KOPT-K1 (cell line): Measurements from ENCODE around the gene CEP85.
"Not testable (repeated sequence)": the region's sequence is repeated elsewhere in the genome, so short reads cannot be mapped to it uniquely, and the experiment has no call there.

Experiments
- H3K27ac ChIP-seq: fragments of 200-600 bp; sonication (generic); 2 replicates; pipeline ENCODE4 v1.5.1; 2016; ENCODE audit warnings: antibody characterized with exemption, mild to moderate bottlenecking, low read depth, low read length; ENCODE audit not compliant: poor library complexity, severe bottlenecking
- H3K36me3 ChIP-seq: fragments of 200-600 bp; sonication (generic); 2 replicates; pipeline ENCODE4 v1.5.1; 2017; ENCODE audit warnings: antibody characterized with exemption, mild to moderate bottlenecking, low read length, moderate library complexity; ENCODE audit not compliant: insufficient read depth
- H3K9me3 ChIP-seq: fragments of 200-600 bp; sonication (generic); 2 replicates; pipeline ENCODE4 v1.5.1; 2017; ENCODE audit warnings: antibody characterized with exemption, low read length, mild to moderate bottlenecking; ENCODE audit not compliant: insufficient read depth, poor library complexity, severe bottlenecking

Gene CEP85

DNA sequence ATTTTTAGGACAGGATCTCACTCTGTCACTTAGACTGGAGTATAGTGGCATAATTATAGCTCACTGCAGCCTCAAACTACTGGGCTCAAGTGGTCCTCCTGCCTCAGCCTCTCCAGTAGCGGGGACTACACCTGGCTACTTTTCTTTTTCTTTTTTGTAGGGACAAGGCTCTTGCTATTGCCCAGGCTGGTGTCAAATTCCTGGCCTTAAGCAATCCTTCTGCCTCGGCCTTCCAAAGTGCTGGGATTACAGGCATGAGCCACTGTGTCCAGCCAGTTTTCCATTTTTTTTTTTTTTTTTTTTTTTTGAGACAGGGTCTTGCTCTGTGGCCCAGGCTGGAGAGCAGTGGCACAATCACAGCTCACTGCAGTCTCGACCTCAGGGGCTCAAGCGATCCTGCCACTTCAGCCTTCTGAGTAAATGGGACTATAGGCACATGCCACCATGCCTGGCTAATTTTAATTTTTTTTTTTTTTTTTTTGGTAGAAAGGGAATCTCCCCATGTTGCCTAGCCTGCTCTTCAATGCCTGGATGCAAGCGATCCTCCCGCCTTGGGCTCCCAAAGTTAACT is 20.6 kb upstream of the CEP85 start:
- no peak overlapping the region for H3K27ac ChIP-seq
- H3K36me3 ChIP-seq, result no peaks in the 10 kb centered on the region
- no peaks in the 10 kb centered on the region for H3K9me3 ChIP-seq

DNA sequence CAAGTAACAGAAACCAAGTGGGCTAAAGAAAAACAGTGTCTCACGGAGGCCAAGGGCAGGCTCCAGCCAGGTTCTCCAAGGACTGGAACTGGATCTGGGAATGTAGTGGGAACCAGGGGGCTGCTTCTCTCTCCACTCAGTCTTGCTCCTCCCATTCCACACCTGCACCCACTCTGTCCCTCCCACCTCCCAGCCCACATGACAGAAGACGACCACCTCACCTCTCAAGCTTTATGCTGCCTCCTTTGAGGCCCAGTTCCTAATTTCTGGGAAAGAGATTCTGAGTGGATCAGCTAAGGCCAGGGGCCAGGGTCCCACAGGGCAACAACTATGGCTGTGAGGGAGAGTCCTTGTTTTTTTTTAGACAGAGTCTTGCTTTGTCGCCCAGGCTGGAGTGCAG is 18.8 kb upstream of the CEP85 start:
- Histone ChIP-seq H3K9me3 (no peaks in the 10 kb centered on the region), H3K36me3 (no peaks in the 10 kb centered on the region), H3K27ac (no peak overlapping the region)

DNA sequence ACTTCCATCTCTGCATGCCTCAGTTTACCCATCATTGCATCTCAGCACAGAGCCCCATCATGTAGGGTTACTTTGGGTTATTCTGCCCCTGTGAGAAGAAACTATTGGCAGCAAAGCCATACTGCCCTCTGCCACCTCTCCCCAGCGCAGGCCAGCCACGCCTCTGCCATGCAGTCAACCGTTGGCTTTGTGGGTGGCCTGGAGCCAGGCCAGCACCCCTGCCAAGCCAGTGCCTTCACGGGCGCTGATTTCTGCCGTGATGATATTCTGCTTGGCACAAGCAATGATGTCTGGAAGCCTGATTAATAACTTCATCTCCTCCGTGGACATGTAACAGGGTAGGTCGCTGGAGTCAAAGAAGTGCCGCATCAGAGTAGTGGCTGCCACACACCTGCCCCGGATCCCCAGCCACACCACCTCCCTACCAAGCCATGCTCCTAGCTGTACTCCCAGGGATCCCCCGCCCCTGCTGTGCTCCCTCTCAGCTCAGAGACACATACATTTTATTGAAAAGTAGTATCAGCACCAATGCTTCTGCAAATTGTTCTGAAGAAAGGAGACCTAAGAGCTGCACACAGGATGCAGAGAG is 15.0 kb upstream of the CEP85 start:
- H3K36me3 ChIP-seq, result no peaks in the 10 kb centered on the region

DNA sequence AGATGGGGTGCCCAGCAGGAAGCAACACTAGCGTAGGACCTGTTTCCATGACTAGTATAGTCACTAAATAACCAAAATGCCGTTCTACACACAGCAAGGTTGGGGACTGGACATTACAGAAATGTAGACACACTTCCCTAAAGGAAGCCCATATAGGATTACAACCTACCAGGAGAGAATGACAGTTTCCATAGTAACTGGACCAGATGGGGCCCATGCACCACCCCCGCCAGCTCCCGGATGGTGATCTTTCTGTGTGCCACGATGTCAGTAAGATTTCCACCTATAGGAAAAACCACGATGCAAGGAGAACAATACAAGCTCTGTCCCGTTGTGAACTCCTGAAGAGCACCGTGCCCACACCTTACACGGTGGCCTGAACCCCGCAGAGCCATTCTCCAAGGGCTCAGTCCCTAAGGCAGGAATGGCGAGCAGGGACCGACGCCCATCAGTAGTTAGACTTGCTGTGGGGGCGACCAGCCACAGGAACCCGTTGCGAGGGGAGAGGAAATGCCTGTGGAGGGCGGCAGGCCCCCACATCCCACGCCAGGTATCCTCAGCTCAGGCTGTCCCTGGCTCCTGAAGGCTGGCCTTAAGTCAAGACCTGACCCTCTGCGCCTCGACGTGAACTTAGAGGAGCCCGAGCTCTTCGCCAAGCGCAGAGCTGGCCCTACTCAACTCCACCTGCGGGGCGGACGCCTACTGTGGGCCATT is 13.6 kb upstream of the CEP85 start:
- no peaks in the 10 kb centered on the region for H3K36me3 ChIP-seq
- H3K9me3 ChIP-seq, result no peaks in the 10 kb centered on the region
- H3K27ac ChIP-seq, result no peak overlapping the region

More for the DNA sequence above, 15.0 kb upstream of the CEP85 start:
- Histone ChIP-seq H3K27ac (no peak overlapping the region), H3K9me3 (no peaks in the 10 kb centered on the region)

DNA sequence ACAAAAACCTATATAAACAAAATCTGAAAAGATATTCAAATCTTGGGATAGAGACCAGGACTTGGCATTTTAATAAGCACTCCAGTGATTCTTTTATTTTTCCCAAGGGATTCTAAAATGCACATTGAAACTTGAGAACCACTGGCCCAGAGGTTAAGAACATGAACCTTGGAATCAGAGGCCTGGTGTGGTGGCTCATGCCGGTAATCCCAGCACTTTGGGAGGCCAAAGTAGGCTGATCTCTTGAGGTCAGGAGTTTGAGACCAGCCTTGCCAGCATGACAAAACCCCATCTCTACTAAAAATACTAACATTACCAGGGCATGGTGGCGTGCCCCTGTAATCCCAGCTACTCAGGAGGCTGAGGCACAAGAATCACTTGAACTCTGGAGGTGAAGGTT is 12.9 kb upstream of the CEP85 start:
- Histone ChIP-seq H3K27ac (no peak overlapping the region), H3K36me3 (no peaks in the 10 kb centered on the region), H3K9me3 (no peaks in the 10 kb centered on the region)

DNA sequence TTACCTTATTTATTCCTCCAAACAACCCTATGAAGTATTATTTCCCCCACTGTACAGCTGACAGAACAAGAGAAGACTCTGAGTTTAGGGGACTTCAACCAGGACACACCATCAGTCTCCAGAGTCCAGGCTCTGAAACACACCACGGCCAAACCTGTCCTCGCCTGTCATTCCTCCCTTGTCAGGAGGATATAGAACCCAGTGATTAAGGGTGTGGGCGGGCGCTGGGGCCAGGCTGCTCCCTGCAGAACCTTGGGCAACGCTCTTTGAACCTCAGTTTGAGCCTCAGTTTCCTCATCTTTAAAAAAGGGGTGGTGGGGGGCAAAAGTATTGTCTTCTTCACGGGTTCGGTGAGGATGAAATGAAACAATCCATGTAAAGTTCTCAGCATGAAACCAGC is 9.4 kb upstream of the CEP85 start:
- Histone ChIP-seq H3K9me3 (no peaks in the 10 kb centered on the region), H3K36me3 (no peaks in the 10 kb centered on the region), H3K27ac (no peak overlapping the region)

DNA sequence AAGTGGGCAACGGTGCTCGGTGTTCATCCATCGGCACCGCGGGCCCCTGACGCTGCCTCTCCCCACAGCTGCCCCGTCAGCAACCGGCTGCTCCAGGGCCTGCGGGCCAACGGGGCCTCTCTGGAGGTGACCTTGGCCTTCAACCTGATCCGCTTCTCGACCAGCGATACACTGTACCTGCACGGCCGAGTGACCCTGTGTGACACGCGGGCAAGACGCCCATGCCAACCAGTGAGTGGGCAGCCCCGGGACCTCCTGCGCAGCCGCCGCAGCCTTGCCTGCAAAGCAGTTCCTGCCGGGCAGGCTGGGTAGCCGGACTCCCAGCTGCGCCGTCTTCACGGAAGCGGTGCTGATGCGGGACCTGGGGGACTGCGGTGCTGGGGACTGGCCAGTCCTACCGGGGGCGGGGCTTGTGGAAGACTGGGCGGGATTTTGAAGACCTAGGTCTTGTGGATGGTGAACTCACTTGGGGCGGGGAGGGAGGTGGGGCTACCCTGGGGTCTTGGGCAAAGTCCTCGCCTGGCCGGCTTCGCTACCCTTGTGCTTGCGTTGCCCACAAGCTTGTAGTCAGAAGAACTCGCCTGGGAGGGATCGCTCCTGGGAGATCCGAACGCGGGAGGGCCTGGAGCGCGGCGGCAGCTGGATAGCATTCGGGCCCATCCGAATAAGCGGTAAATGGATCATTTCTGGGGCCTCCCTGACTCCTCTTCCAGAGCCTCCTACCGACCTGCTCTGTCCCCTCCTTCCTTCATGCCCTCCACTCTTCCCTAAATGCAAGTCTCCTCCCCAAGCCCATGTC is 8.8 kb upstream of the CEP85 start:
- H3K36me3 ChIP-seq, result no peaks in the 10 kb centered on the region
- no peak overlapping the region for H3K27ac ChIP-seq
- no peaks in the 10 kb centered on the region for H3K9me3 ChIP-seq

DNA sequence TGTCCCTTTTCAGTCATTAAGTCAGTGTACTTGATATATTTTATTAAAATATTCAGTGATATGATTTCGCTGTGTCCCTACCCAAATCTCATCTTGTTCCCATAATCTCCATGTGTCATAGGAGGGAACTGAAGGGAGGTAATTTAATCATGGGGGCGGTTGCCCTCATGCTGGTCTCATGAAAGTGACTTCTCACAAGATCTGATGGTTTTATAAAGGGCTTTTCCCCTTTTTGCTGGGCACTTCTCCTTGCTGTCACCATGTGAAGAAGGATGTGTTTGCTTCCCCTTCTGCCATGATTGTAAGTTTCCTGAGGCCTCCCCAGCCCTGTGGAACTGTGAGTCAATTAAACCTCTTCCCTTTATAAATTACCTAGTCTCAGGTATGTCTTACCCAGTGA is 3.3 kb upstream of the CEP85 start:
- H3K36me3 ChIP-seq, H3K9me3 ChIP-seq, H3K27ac ChIP-seq: not testable (repeated sequence)

DNA sequence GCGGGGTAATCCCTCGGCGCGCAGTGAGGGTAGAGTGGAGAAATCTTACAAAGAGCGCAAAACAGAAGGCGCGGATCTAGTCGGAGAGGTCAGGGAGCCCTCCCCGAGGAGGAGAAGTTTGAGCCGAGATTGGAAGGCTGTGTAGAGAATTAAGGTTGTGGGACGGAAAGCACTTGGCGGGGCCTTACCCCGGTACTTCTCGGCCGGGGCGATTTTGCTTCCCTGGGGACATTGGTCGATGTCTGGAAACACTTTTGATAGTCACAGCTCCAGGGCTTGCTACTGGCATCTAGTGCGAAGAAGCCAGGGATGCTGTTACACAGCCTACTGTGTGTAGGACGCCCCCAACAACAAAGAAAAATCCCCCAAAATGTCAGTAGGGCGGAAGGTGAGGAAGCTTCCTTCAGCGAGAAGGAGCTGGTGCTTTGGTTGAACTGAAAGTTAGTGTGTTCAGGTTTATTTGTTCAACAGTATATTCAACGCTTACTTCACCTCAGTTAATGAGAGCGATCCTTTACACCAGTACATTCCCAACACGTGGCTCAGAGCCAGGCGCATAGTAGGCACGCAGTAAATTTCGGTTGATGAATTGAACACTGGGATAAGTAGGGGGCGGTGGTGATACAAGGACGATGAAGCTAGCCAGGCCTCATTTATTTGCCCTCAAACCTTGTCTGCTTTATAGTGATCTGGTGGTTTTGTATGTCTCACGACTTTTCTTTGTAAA is 807 bp downstream of the CEP85 start:
- Histone ChIP-seq H3K9me3 (no peaks in the 10 kb centered on the region), H3K27ac (peak overlapping the region; percentile 90), H3K36me3 (peaks cover 30% of the 10 kb centered on the region)

DNA sequence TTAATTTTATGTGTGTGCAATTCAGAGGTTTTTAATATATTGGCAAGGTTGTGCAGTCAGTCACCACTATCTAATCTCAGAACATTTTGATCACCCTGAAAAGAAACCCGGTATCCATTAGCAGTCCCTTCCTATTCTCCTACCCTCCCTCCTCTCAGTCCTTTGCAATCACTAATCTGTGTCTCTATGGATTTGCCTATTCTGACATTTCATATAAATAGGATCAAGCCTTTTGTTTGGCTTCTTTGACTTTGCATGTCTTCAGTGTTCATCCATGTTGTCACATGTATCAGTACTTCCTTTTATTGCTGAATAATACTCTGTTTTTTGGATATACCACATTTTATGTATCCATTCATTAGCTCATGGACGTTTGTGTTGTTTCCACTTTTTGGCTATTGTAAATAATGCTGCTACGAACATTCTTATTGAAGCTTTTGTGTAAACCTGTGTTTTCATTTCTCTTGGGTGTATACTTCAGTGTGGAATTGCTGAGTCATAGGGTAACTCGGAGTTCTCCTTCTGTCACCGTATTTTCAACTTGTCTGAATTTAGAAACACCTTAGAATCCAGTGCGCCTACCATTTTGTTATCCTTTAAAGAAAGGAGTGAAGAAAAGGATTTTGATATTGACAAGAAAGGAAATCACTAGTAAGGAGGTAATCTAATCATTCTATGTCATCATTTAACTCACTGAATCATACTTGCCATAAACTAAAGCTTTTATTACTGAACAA is 3.4 kb downstream of the CEP85 start:
- Histone ChIP-seq H3K27ac (no peak overlapping the region), H3K36me3 (peaks cover 55% of the 10 kb centered on the region), H3K9me3 (no peaks in the 10 kb centered on the region)

DNA sequence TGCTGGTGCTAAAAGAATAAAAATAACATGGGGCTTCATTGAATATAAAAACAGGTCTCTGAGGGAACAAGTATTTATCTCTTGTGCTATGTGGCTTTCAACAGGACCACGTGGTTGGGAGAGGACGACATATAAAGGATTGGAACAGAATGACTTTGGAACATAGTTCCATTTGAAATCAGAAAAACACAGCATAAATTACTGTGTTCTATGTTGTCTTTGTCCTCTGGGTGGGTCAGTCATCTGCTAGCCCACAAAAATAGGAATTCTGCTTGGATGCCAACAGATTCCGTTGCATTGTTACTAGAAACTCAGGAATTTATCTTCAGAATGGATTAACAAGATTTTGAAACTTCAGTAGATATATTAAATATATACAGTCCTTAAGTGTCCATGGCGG is 5.9 kb downstream of the CEP85 start:
- Histone ChIP-seq H3K9me3 (no peaks in the 10 kb centered on the region), H3K36me3 (peaks cover 80% of the 10 kb centered on the region), H3K27ac (no peak overlapping the region)

DNA sequence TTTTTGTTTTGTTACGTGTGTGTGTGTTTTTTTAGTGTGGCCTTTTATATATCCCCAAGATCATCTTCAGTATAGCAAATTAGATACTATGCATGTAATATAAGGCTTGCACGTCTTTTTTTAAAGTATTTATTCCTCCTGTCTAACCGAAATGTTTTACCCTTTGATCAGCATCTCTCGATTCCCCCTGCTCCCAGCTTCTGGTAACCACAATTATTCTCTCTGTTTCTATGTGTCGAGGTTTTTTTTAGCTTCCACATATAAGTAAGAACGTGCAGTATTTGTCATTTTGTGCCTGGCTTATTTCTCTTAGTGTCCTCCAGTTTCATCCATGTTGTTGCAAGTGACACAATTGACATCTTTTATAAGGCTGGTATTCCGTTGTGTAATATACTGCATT is 18.7 kb downstream of the CEP85 start:
- Histone ChIP-seq H3K27ac (no peak overlapping the region), H3K36me3 (peaks cover 99% of the 10 kb centered on the region), H3K9me3 (no peaks in the 10 kb centered on the region)

DNA sequence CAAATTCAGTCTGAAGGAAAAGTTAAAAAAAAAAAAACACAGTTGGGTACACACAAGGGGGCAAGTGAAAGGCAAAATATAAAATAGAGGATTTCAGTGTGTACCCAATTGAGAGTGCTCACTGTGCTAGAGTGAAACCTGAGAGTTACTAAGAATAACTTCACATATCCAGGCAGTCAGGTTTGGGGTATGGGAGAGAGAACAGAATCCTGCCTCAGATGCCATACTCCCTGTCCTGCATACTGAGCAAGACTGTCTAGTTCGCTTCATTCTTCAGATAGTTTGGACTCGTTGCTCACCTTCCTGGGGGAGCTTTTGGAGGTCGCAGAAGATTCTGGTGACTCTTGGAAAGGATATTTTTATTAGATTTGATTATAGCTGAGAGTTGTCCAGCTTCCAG is 20.4 kb downstream of the CEP85 start:
- Histone ChIP-seq H3K36me3 (peaks cover 100% of the 10 kb centered on the region), H3K27ac (no peak overlapping the region), H3K9me3 (no peaks in the 10 kb centered on the region)

DNA sequence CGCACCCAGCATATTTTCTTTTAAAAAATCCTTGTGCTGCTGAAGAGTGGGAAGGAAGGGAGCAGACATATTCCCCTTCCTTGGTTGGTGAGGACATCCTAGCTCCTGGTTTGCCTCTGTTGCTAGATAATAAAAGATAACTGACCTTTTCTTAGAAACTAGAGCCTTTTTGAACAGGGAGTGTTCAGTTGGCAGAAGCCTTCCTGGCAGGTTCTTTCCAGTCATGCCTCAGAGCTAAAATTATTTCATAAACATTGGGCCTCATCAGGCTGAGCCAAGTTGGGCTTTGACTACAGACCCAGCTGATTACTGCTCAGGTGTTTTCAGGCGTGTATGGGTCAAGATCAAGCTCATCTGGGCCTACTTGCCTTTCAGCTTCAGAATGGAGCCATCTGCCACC is 23.2 kb downstream of the CEP85 start:
- Histone ChIP-seq H3K9me3 (no peaks in the 10 kb centered on the region), H3K27ac (no peak overlapping the region), H3K36me3 (peaks cover 100% of the 10 kb centered on the region)
